Skin of body (tissue), 2 donors: ENCODE data around the gene RASA4. TPM values are rescaled to one million over a fixed set of nuclear protein-coding genes. Genes with fewer than 3 reads are reported as not detected.
"Not testable (repeated sequence)": the region's sequence is repeated elsewhere in the genome, so short reads cannot be mapped to it uniquely, and the experiment has no call there.

Experiments used
- DNase-seq: peaks from one replicate; lab custom pipeline; 2025; lab: John Stamatoyannopoulos, UW
- total RNA-seq: library from RNA; depleted of rRNA; stranded (reverse); fragments of >200 nt; gene quantifications from one replicate; pipeline ENCODE4 v1.2.3, GENCODE V29; 2014

Gene RASA4
- total RNA-seq: 26.5 TPM

DNA sequence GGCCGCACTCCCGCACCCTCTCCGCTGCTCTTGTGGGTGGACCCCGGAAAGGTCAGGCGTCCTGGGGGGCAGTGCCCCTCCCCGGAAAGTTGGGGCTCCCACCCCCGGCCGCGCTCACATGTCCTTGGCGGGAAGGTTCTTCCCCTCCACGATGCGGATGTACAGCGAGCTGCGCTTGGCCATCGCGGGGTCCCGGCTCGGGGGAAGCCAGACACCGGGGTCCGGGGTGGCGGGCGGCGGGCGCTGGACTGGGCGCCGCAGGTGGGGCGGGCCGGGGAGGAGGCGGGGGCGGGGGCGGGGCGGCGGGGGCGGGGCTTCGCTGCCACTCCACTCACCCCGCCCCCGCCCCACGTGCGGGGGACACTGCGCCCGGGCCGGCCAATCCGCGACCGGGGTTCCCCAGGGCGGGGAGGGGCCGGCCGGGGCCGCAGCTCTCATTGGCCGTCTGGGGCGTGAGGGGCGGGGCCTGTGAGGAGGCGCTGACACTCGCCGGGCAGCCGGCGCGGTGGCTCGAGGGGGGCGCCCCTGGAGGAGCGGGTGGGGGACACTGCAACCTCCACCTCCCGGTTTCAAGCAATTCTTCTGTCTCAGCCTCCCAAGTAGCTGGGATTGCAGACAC is at the start of gene RASA4:
Gene RASA4, minus strand, starts transcription at position 250 of the 619 bp plus-strand sequence. Its CDS starts 67 bp downstream, at position 183.
- DNase-seq: not testable (repeated sequence)

DNA sequence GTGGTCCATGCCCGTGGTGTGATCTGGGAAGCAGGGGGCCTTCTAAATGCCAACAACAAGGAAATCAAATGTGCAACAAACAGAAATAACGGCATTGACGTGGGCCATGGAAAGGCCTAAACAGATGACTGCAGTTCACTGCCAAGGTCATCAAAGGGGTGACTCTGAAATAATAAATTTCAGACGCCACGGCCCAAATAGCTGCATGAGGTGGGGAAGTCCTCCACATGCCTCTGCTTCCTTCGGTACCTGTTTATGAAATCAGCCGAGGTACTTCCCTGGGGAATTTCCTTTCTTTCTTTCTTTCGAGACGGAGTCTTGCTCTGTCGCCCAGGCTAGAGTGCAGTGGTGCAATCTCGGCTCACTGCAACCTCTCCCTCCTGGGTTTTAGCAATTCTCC is 48.2 kb upstream of the RASA4 start:
- DNase-seq: not testable (repeated sequence)

DNA sequence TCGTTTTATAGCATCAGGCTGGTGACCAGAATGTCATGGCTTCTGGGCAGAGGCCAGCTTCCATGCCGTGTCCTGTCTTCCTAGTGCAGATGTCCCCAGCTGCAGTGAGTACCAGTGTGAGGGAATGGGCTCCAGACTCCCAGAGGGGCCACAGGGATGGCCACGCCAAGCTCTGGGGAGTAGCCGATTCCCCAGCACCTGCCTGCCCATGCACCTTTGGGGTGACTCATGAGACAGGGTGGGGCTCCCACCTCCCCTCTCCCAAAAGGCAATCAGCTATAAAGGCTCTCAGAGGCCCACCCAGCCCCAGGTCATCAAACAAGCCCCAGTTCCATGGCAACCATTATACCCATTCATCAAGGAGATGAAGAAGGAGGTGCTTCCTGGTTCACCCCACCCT is 33.4 kb upstream of the RASA4 start, which contains the start of gene SPDYE2B:
Gene SPDYE2B, plus strand, starts transcription at position 396 of the 400 bp plus-strand sequence. CDS start 2,030 bp downstream, outside the sequence.
- DNase-seq: not testable (repeated sequence)

DNA sequence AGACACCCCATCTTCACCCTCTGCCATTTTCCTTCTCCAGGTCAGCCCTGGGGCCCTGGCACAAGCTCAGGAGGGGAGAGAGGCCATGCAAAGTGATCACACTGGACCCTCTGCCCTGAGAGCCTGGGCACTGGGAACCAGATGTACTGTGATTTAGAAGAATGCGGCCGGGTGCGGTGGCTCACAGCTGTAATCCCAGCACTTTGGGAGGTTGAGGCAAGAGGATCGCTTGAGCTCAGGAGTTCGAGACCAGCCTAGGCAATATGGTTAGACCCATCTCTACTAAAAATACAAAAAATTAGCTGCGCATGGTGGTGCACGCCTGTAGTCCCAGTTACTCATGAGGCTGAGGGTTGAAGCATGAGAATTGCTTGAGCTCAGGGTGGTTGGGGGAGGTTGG is 31.3 kb upstream of the RASA4 start:
- not testable (repeated sequence) for DNase-seq

DNA sequence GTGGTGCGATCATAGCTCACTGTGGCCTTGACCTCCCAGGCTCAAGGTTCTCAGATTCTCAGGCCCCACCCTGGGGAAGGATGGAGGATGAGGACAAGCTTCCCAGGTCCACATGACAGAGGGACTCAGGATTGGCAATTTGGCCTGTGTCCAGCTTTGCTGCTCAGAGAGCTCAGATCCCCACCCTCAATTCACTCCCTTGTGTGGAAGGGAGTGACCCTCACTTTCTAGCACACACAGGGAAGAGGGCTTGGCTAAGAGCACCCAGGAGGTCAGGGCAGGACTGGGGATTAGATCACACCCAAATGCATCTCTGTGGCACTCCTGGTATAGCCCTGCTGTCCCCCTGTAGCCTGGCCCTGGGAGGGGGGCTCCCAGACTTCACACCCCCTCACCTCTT is 26.8 kb upstream of the RASA4 start:
- DNase-seq: not testable (repeated sequence)

DNA sequence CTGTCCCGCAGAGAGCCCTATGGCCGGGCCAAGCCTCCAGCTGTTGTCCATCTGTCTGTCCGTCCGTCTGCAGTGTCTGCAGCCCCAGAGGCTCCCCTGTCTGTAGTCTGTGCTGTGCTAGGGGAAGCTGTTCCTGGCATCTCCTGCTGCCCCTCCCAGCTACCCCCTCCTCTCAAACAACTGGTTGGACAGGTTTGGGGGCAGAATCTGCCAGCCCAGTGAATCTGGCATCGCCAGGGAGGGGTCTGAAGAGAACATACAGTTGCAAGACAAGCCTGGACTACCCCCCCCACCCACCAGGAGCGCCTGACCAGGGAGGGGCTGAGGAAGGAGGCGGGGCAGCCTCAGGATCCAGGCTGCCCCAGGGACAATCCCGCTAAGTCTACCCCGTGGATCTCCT is 26.1 kb upstream of the RASA4 start, which contains the start of gene UPK3BL1:
Gene UPK3BL1, minus strand, starts transcription at position 101 of the 400 bp plus-strand sequence. Its CDS starts 50 bp downstream, at position 51.
- DNase-seq: not testable (repeated sequence)

DNA sequence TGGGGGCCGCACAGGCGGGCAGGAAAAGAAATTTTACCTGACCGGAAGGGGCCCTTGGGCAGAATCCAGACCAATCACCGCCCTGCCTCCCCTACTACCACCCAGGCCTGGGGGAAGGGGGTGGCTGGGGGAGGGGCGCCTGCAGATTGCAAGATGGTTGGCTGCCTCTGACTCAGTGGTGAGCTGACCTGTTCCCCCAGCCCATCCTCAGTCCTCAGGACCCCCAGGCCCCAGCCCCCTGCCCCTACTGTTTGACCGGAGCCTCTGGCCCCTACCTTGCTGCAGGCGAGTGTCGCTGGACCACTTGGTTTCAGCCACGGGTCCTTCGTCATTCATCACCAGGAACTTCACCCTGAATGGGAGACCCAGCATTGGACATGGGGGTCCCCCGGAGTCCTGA is 22.3 kb upstream of the RASA4 start:
- DNase-seq: not testable (repeated sequence)

DNA sequence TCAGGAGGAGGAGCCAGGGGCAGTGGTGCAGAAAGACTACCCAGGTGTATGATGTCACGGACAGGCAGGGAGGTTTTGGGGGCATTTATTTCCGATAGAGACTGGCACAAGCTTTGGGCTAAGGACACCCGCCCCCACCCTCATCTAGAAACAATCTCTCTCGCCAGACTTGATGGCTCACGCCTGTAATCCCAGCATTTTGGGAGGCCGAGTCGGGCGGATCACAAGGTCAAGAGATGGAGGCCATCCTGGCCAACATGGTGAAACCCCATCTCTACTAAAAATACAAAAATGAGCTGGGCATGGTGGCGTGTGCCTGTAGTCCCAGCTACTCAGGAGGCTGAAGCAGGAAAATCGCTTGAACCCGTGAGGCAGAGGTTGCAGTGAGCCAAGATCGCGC is 20.4 kb upstream of the RASA4 start:
- not testable (repeated sequence) for DNase-seq

DNA sequence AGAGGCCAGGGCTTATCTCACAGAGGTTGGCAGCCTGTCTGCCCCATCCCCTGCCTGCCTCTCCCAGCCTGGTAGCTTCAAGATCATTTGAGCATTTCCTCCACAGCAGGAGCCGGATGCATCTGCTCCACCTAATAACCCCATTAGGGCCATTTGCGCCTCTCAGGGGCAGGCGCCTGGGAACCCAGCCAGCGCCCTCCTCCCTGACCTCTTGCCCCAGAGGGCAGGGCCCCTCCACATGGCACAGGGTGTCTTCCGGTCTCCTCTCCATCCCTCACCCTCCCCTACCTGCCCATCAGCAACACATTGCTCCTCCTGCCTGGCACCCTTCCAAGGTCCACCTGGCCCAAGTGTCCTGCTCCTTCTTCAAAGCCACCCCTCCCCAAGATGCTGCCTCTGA is 18.8 kb upstream of the RASA4 start:
- DNase-seq: not testable (repeated sequence)

DNA sequence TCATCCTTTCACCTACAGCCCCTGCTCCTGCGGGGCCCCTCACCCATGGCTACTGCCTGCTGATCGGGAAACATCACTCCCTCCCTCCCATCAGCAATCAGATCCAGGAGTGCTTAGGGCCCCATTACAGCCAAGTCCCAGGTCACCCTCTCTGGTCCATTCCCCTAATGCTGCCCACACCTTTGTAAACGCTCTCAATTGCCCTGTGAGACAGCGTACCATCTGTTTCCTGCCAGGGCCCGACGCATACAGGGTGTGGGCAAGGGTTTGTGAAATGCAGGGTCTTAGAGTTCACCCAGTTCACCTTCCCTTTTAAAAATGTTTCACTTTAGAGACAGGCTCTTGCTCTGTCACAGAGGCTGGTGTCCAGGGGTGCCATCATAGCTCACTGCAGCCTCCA is 17.7 kb upstream of the RASA4 start:
- DNase-seq: not testable (repeated sequence)

DNA sequence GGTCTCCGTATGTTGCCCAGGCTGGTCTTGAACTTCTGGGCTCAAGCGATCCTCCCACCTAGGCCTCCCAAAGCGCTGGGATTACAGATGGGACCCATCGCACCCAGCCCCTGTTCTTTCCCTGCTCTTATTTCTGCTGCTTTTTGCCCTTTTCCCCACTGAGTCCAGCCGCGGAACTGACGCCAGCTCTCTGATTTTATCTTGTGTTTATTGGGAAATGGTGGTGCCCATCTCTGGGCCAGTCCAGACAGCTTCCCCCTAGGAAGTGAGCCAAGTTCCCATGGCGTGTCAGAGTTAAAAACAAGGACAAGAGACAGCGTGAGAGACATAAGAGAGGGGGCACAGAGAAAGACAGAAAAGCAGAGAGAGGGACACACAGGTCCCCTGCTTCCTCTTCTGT is 14.1 kb upstream of the RASA4 start:
- not testable (repeated sequence) for DNase-seq

DNA sequence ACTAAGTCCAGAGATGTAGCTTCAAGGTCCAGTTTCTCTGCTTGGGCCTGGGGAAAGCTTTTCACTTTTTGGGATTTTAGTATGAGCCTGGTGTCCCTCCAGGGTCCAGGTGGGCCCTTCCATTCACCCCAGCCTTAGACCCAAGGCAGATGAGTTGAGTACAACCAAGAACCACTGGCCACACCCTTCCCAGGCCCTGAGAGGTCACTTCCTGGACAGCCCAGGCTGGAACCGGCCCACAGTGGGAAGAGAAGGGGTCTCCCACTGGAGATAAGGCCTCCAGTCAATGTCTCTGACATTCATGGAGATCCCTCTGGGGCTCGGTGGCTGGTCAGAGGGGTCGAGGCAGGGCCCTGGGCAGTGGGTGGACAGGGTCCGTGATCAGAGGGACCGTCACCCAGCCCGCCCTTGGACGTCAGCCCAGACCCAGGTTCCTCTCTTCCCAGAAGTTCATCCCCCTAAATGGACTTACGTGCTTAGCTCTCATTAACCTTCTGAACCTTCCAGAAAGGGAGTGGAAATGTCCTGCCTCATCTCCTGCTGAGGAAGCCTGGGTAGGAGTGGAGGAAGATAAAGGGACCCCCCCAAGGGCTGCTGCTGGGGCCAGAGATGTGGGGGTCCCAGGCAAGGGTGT is 10.8 kb upstream of the RASA4 start:
- DNase-seq: not testable (repeated sequence)

DNA sequence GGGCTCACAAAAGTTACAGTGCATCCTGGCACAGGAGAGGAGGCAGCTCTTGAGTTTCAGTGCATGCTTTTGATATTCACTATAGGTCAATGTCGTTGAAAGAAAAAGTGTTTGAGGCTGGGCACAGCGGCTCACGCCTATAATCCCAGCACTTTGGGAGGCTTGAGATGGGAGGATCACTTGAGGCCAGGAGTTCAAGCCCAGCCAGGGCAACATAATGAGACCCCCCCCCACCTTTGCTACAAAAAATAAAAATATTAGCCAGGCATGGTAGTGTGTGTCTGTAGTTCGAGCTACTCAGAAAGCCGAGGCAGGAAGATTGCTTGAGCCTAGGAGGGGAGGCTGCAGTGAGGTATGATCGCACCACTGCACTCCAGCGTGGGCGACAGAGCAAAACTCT is 1.6 kb upstream of the RASA4 start:
- not testable (repeated sequence) for DNase-seq

DNA sequence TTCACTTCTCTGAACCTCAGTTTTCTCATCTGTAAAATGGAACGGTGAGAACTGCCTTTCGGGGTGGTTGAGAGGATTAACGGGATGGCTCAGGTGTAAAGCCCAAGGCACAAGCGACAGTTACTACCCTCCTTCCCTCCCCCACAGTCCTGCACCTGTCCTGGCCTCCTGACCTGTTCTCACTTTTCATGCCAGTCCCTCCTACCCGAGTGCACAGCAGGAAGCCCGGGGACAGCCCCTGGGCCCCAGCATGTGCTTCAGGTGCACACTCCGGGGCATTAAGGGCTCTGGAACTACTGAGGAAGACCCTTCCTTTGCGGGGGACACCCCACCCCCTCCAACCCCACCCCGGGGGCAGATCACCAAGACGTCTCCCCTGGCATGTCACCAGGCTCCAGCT is 626 bp downstream of the RASA4 start:
- DNase-seq: not testable (repeated sequence)

DNA sequence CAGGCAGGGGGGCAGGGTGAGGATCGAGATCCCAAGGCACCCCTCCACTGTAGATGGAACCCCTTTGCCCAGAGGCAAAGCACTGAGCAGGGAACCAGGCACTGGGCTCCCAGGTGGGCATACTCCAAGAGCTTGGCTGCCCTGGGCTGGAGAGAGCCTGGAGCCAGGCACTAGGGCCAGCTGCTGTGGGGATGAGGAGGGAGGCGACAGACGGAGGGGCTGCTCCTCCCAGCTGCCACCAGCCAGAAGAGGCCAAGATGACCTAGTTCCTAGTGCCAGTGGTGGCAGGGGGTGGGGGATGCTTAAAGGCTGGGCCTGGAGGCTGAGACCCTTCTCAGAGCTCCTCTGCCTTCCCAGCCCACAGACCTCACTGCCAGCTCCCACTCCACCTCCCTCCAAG is 1.7 kb downstream of the RASA4 start:
- DNase-seq: not testable (repeated sequence)

DNA sequence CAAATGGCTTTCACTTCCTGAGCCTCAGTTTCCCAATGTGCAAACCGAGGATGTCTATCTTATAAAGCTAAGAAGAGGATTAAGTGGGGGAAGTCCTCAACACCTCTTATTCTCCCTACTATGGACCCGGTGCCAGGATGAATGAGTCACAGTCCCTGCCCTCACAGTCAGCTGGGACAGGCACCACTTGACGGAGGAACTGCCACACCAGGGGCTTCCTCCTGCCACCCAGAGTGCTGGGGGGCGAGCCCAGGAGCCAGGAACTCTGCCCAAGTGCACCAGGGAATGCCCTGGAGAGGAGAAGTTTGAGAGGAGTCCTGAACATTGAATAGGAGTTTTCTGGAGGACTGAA is 2.2 kb downstream of the RASA4 start:
- DNase-seq: not testable (repeated sequence)

DNA sequence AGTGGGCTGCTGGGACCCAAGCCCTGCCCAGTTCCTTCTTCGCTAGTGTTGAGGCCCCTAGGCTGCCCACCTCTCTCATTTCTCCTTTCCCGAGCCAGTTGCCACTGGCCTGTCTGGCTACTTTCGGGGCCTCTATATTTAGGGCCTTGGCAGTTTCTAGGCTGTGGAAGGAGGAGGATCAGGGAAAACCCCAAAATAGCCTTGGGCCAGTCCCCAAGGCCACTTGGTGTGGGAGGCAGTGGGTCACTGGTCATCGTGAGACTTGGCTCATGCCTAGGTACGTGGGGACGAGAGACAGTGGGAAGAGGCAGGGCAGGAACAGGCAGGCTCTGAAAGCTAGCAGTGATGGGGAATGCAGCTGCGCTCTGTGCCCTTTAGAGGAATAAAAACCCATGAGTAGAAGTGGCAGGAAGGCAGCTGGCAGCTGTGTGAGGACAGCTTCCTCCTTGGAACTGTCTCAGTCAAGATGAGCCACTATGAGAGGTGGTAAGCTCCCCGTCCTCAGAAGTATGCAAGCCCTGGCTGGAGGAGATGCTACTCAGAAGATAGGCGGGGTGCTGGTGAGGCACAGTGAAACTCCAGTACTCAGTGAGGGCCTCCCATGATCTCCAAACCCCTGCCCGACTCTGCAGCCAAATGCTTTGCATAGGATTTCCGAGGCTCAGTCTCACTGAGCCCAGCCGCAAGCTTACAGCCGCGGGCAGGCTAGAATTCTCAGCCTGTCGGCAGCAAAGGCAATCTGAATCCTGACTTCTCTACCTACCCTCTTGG is 2.8 kb downstream of the RASA4 start:
- not testable (repeated sequence) for DNase-seq

DNA sequence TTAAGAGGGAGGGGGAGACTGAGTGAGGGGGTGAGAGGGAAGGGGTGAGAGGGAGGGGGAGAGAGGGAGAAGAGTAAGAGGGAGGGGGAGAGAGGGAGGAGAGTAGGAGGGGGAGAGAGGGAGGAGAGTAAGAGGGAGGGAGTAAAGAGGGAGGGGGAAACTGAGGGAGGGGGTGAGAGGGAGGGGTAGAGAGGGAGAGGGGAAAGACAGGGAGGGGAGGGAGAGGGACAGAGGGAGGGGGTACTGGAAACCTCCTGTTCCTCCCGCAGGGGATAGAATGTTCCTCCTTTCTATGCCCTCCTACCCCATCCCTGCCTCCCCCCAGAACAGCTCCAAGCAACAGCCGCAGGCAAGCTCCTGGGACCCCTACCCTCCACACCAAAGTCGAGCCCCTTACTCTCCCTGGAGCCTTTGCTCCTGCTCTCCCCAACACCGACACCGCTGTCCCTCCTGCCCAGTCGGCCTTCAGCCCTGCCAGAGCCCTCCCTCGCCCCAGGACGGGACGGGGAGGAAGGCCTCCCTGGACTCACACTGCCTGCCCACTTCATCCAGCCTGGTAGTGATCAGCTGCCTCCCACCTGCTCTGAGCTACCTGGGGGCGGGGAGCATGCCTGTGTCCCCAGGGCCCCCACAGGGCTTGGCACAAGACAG is 4.8 kb downstream of the RASA4 start:
- DNase-seq: not testable (repeated sequence)

DNA sequence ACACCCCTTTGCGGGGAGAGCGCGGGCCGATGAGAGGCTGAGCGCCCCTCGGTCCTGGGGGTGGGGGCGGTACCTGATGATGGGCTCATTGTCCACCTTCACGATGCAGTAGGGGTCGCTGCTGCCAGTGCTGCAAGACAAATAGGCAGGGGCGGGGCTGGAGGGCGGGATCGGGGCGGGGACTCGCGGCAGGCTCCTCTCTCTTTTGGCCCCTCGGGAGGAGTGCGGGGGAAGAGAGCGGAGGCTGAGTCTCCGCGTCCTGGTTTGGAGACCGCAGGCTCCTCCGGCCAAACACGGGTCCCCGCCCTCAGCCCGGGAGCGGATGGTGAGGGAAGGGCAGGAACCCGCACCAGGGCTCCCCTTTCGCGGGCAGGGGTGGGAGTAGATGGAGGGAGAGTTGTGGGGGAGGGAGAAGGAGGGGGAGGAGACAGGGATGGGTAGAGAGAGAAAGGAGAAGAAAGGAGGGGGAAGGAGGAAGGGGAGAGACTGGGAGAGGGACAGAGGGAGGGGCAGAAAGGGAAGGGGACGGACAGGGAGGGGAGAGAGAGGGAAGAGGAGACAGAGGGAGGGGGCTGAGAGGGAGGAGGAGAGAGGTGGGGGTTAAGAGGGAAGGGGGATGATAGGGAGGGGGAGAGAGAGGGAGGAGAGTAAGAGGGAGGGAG is 5.4 kb downstream of the RASA4 start:
- DNase-seq: not testable (repeated sequence)

DNA sequence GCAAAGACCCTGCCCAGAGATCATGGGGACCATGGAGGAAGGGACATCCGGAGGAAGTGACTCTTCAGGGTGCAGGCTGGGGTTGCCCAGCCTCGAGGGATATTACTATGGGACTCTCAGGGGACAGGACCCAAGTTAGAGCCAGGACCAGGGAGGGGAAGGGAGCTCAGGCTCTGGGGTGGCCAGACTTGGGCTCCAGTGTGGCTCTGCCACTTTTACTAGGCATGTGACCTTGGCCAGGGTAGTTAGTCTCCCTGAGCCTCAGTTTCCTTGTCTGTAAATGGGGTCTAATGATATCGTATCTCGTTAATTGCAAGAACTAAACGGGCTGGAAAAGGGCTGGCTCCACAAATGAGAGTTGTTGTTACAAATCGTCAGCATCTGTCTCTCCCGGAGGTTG is 6.1 kb downstream of the RASA4 start:
- not testable (repeated sequence) for DNase-seq

DNA sequence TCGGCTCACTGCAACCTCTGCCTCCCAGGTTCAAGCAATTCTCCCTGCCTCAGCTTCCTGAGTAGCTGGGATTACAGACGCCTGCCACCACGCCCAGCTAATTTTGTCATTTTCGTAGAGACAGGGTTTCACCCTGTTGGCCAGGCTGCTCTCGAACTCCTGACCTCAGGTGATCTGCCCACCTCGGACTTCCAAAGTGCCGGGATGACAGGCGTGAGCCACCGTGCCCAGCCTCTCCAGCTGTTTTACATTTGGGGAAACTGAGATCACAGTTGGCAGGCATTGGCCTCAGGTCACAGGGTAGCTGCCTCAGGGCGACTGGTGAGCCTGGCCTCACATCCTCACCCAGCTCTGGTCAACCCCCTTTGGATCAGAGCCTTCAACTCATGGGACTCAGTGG is 6.8 kb downstream of the RASA4 start:
- DNase-seq: not testable (repeated sequence)
